ENCODE data around the gene MICAL3. TPM values are rescaled to one million over a fixed set of nuclear protein-coding genes. Genes with fewer than 3 reads are reported as not detected.
A peak's percentile ranks its signal among the peaks of the same experiment; 100 is the strongest.
"Not testable (repeated sequence)": the region's sequence is repeated elsewhere in the genome, so short reads cannot be mapped to it uniquely, and the experiment has no call there.

The MICAL3 gene, protein sequence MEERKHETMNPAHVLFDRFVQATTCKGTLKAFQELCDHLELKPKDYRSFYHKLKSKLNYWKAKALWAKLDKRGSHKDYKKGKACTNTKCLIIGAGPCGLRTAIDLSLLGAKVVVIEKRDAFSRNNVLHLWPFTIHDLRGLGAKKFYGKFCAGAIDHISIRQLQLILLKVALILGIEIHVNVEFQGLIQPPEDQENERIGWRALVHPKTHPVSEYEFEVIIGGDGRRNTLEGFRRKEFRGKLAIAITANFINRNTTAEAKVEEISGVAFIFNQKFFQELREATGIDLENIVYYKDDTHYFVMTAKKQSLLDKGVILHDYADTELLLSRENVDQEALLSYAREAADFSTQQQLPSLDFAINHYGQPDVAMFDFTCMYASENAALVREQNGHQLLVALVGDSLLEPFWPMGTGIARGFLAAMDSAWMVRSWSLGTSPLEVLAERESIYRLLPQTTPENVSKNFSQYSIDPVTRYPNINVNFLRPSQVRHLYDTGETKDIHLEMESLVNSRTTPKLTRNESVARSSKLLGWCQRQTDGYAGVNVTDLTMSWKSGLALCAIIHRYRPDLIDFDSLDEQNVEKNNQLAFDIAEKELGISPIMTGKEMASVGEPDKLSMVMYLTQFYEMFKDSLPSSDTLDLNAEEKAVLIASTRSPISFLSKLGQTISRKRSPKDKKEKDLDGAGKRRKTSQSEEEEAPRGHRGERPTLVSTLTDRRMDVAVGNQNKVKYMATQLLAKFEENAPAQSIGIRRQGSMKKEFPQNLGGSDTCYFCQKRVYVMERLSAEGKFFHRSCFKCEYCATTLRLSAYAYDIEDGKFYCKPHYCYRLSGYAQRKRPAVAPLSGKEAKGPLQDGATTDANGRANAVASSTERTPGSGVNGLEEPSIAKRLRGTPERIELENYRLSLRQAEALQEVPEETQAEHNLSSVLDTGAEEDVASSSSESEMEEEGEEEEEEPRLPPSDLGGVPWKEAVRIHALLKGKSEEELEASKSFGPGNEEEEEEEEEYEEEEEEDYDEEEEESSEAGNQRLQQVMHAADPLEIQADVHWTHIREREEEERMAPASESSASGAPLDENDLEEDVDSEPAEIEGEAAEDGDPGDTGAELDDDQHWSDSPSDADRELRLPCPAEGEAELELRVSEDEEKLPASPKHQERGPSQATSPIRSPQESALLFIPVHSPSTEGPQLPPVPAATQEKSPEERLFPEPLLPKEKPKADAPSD (N-terminal part only)
- polyA plus RNA-seq (ENCODE audit: insufficient read depth in 1 of 5, insufficient read length in 5 of 5, low replicate concordance in 1 of 5) = 10 to 100 TPM; 40.9 to 64.0 (median 52.8) TPM
- long read RNA-seq, donor 1, partial matches to known transcripts = 0 of 2 reads
- long read RNA-seq, donor 1, other reads (novel, unspliced or antisense) = 0 of 2 reads
- long read RNA-seq, donor 2 = 0 reads
- long read RNA-seq, donor 3, partial matches to known transcripts = 0 of 3 reads
- long read RNA-seq, donor 3, other reads (novel, unspliced or antisense) = 0 of 3 reads
- long read RNA-seq, donor 4, partial matches to known transcripts = 0 of 2 reads
- long read RNA-seq, donor 4, other reads (novel, unspliced or antisense) = 0 of 2 reads
- long read RNA-seq, donor 5, partial matches to known transcripts = 5 of 6 reads
- long read RNA-seq, donor 5, other reads (novel, unspliced or antisense) = 0 of 6 reads
- long read RNA-seq, donor 6, partial matches to known transcripts = 0 of 2 reads
- long read RNA-seq, donor 6, other reads (novel, unspliced or antisense) = 0 of 2 reads
- long read RNA-seq, donor 7, partial matches to known transcripts = 0 of 3 reads
- long read RNA-seq, donor 7, other reads (novel, unspliced or antisense) = 0 of 3 reads
- long read RNA-seq, donor 8, partial matches to known transcripts = 0 of 1 reads
- long read RNA-seq, donor 8, other reads (novel, unspliced or antisense) = 0 of 1 reads

DNA sequence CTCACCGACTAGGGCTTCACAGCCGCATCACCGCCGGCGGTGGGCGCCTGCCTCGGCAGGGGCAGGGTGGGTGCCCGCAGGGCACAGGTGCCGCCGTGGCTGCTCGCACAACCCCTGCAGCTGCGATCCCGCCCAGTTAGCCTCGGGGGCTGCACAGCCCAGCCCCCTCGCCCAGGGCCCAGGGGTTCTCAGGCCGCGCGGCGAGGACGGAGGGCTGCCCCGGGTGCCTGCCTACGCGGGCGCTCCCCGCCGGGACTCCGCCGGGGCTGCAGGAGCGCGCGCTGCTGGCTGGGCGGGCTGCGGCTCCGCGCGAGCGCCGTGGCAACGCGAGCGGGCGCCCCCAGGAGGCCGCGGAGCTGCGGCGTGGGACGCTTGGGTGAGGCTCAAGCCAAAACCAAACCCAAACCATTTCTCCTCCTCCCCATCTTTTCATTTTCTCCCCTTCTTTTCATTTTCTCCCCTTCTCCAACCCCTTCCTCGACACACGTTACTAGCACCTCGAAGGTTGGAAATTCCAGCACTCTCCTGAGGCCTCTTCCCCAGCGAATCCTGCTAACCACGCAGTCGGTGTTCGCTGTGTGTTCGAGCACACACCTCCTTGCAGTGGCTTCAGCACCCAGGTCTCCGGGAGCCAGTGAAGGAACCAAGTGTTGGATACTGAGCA is at the start of gene MICAL3:
Gene MICAL3, minus strand, starts transcription at position 286 of the 664 bp plus-strand sequence. CDS start 117,749 bp downstream, outside the sequence.
- DNase-seq = peak; percentile 42 to 50

DNA sequence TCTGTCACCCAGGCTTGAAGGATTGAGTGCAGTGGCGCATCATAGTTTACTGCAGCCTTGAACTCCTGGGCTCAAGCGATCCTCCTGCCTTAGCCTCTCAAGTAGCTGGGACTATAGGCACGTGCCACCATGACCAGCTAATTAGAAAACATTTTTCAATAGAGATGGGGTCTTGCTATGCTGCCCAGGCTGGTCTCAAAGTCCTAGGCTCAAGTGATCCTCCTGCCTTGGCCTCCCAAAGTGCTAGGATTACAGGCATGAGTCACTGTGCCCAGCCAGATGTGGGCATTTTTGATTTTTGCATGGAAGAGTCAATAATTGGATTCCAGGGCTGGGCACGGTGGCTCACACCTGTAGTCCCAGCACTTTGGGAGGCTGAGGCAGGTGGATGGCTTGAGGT is 49.6 kb upstream of the MICAL3 start:
- not testable (repeated sequence) for DNase-seq

DNA sequence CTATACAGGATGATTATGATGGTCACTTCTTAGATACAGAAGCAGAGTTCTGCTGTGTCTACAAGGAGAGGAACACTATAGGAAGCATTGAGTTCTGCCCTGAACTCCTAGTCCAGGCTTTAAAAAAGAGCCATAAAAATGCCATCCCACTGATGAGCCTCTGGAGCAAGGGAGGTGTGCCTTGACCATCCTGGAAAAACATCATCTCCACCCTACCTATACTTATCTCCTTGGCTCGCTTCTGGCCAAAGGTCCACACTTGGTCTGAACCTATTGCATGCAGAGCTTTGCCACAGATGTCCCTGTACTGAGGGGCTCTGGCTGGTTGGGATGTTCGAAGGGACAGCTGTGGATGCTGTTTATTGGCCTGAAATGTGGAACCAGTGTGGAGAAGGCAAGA is 49.1 kb upstream of the MICAL3 start:
- no peak for DNase-seq

DNA sequence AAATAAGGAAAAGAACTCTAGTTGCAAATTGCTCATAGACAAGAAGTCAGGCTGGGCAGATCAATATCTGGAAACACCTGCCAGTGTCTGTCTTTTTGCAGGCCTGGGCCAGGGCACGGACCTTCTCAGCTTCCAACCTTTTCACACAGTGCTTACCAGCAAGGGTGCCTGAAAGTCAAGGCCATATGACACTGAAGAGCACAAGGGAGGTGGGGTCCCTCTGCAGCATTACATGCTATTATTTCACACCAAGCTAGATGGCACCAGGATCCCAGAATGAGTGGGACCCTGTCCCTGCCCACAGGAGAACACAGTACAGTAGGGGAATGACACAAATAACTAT is 47.6 kb upstream of the MICAL3 start:
- no peak for DNase-seq

DNA sequence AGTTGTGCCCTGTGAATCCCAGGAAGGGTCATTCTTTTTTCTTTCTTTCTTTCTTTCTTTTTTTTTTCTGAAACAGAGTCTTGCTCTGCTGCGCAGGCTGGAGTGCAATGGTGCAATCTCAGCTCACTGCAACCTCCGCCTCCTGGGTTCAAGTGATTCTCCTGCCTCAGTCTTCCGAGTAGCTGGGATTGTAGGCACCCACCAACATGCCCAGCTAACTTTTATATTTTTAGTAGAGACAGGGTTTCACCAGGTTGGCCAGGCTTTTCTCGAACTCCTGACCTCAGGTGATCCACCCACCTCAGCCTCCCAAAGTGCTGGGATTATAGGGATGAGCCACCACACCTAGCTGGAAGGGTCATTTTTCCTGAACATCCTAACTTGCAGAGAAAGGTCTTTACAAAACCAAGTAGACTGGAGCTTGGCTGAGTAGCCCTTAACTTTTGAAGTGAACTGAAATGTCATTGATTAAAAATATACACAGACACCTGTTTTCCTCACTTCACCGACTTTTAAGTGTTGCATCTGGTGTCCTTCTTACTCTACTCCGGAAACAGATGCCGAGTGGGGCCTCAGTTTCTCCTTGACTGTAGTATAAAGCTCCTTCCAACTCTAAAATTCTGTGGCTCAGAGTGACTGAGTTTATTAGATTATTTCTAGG is 47.1 kb upstream of the MICAL3 start:
- not testable (repeated sequence) for DNase-seq

DNA sequence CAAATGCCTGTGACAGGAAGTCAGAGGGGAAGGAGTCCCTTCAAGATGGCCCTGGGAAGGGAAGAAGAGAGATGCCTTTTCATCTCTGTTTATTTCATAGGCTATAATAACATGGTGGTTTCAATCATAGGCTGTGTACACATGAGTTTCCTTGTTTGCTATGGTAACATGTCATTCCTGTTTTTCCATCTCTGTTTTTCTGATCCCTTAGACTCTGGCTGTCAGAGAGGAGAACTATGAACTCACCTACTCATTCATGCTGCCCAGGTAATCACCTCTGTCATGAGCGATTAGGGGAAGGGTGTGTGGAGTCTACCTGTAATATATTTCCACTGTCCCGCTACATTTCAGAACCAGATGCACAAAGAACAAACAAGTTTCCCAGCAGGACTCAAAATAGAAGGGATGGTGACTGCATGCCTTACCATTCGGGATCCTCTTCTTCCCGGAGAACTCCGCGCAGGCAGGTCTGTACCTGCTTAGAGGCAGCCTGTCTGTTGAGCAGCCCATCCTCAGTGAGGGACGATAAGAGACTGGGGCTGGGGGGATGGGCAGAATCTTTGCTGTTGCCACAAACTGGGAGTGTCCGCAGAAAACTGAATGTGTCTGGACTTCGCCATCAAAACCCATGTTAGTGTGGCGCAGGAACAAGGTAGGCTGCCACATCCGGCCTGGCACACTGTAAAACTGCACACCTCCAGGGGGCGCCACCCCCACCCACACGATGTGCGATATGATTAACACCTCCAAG is 46.4 kb upstream of the MICAL3 start:
- DNase-seq = no peak

DNA sequence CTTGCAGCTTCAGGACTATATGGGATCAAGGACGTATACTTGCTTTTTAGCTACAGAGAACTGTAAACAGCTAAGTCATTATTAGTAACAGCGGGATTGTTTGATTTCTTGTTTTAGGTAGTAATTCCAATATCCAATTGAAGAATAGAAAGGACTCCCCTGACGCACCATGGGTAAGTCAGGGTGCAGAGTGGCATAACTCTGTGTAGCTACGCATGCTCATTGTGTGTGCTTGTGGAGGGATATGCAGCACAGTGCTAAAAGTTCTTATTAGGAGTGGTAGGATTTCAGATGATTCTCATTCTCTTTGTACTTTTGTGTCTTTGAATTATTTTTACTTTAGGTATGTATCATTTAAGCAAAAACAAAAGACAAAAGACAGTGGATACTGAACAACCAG is 45.7 kb upstream of the MICAL3 start:
- DNase-seq = no peak

DNA sequence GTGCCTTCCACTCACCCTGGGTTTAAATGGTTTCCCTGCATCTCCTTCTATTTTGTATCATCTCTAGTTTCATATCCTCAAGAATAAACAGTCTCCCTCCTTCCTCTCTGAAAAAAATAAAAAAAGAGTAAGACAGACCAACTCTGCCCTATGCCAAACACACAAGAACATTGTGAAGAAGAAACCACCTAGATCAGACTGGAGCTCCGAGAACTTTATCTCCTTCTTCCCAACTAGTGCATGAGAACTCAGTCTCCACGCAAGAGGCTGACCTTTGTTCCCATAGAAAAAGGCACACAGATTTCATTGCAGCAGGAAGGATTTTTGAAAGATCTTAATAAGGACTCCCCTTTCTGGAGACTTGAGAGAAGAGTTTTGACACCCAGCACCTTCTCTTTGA is 44.7 kb upstream of the MICAL3 start:
- no peak for DNase-seq

DNA sequence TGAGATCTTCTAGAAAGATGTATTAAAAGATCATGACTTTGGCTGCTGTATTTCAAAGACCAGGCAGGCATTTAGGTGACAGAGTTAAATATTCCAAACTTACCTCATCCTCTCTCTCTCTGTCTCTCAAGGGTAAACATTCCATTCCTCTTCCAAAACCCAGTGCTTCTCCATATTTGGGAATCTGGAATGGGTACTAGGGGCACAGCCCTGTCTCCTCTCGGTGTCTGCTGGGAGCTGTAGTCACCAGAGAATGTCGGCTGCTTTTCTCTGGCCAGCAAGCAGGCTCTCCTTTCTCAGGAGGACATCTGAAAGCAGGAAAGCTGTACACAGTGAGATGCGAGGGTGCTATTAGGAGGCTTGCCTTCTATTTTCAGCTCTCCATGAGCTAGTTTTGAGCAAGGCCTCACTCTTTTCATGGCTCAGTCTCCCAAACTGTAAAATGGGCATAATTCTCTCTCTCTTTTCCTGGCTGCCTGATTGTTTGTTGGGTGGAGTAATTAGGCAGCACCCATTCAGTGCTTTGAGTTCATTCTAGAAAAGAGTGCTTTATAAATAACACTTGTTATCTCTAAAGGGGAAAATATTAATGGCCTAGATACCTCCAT is 44.1 kb upstream of the MICAL3 start:
- no peak for DNase-seq

DNA sequence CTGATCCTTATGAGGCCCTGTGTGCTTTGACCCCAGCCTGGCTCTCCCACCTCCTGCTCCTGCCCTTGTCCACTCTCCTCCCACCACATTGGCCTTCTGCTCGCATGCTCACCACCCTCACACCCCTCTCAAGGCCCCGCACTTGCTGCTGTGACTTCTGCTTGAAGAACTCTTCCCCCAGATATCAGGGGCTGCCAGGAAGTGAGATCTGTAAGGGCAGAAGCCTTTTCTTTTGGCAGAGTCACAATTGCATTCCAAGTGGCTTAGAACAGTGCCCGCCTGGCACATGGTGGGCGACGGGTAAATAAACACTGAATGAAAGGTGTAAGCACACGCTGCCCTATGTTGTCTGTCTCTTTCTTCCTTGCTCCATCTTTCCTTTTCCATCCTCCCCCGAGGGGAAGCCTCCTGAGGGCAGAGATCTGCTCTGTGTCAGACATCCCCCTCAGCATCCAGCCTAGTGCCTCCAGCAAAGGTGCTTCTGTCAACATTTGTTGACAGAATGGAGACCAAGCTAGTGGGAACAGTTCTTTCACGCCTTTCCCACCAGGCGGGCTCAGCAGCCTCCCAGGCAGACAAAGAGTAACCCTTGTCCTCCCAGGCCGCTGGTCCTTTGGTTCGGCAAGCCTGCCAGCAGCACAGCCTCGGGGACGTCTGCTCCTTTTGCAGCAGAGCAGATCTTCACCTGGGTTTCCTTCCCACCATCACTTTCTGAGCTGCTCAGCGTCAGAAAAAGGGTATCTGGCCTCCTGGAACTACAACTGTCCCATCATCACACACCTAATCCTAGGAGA is 43.4 kb upstream of the MICAL3 start:
- DNase-seq = no peak

DNA sequence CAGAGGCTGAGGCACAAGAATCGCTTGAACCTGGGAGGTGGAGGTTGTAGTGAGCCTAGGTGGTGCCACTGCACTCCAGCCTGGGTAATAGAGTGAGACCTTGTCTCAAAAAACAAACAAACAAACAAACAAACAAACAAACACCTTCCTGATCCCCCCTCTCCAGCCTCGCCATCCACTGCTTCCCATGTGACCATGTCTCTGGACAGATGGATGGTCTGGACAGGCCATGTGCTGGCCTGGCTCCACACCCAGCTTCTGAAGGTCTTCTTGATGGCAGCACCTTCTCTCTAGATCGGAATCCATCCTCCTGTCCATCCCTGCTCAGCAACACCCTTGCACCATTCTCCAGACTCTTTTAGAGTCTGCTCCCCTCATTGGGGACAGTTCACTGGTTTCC is 42.8 kb upstream of the MICAL3 start:
- DNase-seq = no peak

DNA sequence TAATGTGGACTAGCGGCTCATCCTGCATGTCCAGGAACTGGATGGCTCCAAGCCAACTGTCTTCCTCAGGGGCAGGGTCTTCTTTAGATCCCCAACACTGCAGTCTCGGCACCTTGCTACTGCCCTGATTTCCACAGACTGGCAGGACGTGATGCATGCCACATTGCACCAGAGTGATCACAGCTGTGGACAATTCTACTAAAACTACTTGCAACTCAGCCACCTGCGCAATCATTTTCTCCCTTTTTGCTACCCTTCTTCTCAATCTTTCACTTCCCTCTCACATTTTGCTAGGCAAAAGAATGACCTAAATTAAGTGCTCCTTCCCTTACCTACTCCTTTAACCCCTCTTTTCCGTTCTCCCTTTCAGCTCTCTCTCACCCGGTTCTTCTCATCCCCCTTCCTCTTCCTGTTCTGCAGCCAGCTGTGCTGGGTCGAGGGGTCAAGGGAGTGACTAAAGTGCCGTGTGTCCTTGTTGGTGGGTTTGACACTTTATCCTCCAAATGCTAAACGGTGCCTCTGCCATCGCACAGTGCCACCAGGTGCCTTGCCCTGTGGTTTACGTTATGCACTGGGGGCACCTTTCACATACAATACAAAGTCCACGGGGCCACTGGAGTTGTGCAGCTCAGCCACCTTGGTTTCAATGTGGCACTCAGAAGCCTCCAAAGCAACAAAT is 42.0 kb upstream of the MICAL3 start:
- DNase-seq = no peak

DNA sequence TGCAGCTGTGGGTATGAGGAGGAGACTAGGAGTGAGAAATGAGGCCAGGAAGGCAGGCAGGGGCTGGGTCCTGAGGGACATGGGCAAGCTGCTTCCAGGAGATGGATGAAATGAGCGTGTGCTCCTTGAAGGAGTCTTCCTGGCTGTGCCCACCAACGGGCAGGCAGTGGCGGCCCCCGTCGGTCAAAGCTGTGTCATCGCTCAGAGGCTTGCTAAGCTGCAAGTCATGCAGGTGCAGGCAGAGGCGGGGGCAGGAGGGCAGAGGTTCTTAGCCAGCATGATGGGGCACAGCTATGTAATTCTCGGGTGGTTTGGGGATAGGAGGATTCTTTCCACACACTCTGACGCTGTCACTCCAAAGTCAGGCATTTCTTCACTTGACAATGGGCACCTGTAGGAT is 40.9 kb upstream of the MICAL3 start:
- no peak for DNase-seq

DNA sequence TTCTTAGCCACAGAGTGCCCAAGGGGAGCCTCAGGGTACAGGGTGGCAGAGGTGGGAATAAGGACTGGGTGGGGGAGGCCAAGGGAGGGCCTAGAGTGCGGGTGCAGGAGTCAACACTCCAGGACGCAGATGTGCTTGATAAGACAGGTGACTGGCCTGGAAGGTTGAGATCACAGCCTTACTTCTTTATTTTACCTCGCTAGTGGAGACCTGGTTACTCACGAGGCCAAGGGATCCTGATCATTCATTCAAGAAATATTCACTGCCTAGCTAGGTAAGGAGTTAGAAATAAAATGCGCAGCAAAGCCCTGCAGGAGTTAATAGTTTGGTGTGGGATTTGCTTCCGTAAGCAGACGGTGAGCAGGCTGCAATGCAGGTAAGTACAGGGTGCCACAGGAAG is 40.3 kb upstream of the MICAL3 start:
- no peak for DNase-seq

DNA sequence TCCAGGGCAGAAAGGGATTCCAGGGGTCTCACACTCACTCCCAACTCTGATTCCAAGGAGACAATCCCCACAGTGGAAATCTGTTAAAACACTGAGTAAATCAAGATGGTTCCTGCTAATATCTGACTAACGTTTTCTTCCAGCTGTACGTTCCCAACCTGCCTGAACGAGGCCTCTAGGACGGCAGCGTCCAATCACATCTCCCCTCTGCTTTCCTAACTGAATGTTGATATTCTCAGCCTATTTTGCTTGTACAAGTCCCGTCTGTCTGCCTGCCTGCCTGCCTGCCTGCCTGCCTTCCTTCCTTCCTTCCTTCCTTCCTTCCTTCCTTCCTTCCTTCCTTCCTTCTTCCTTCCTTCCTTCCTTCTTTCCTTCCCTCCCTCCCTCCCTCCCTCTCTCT is 39.4 kb upstream of the MICAL3 start:
- DNase-seq = not testable (repeated sequence)

DNA sequence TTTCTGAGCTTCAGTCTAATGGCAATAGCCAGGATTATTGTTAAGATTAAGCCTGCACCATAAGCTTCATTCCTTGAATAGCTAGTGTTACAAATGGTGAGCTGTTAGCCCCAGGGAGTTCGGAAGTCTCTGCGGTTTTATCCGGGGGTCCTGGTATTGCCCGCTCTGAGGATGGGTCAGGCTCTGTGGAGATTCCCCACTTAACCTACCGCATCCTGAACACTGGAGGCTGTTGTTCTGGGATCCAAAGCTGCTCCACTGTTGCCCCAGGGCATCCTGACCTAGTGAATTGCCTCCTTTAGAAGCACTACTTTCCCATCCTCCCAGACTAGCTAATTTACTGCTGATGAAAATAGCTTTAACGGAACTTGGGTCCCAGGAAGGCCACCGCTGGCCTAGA is 38.9 kb upstream of the MICAL3 start:
- no peak for DNase-seq

DNA sequence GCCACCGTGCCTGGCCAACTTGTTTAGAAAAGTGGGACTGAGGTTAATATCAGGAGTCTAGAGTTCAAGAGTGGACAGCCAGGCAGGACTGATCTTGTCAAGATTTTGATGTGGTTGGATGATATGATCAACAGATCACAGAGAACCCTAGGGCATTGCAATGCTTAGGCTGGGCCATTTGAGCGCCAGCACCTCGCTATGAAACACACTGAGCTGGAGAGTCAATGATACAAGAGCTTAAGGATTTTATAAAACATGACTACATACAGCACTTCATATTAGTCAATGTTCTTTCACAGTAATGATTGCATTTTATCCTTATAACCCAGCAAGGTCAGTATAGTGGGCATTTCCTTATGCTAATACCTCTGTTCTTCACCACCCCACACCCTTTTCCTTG is 38.1 kb upstream of the MICAL3 start:
- no peak for DNase-seq

Measured in right lung (tissue), 10 donors.